Osteocyte (in vitro differentiated cells): Measurements from ENCODE around the gene CXCL14. TPM values are rescaled to one million over a fixed set of nuclear protein-coding genes. Genes with fewer than 3 reads are reported as not detected.

Experiments used
- DNase-seq: peaks from one replicate; pipeline ENCODE4 v3.0.0; 2021; ENCODE audit warnings: mixed read lengths; ENCODE audit not compliant: unreplicated experiment; ENCODE audit errors: extremely low spot score
- H3K27ac Mint-ChIP-seq: one replicate; pipeline ENCODE4 v1.8.0; 2021; ENCODE audit warnings: mild to moderate bottlenecking, mixed read lengths; ENCODE audit not compliant: unreplicated experiment
- H3K27me3 Mint-ChIP-seq: one replicate; pipeline ENCODE4 v1.8.0; 2021; ENCODE audit warnings: mixed read lengths; ENCODE audit not compliant: unreplicated experiment
- H3K36me3 Mint-ChIP-seq: one replicate; pipeline ENCODE4 v1.8.0; 2021; ENCODE audit warnings: mixed read lengths; ENCODE audit not compliant: unreplicated experiment
- H3K4me1 Mint-ChIP-seq: one replicate; pipeline ENCODE4 v1.8.0; 2021; ENCODE audit warnings: mixed read lengths; ENCODE audit not compliant: unreplicated experiment
- H3K4me3 Mint-ChIP-seq: one replicate; pipeline ENCODE4 v1.8.0; 2021; ENCODE audit warnings: mild to moderate bottlenecking, moderate library complexity, mixed read lengths; ENCODE audit not compliant: unreplicated experiment
- H3K9me3 Mint-ChIP-seq: one replicate; pipeline ENCODE4 v1.8.0; 2021; ENCODE audit warnings: mixed read lengths; ENCODE audit not compliant: unreplicated experiment
- total RNA-seq: library from RNA; stranded (reverse); gene quantifications from 2 replicates; pipeline ENCODE4 v1.2.1, GENCODE V29; 2021
- TF ChIP-seq, protein P1 (sequence below): fragments of 200-600 bp; sonication (generic); IDR thresholded peaks from 2 replicates; pipeline ENCODE4 v1.5.0; 2021; ENCODE audit warnings: antibody characterized with exemption, mild to moderate bottlenecking, moderate library complexity

The CXCL14 gene
- total RNA-seq, 1 donor from 2014 or later: 0.16 TPM

DNA sequence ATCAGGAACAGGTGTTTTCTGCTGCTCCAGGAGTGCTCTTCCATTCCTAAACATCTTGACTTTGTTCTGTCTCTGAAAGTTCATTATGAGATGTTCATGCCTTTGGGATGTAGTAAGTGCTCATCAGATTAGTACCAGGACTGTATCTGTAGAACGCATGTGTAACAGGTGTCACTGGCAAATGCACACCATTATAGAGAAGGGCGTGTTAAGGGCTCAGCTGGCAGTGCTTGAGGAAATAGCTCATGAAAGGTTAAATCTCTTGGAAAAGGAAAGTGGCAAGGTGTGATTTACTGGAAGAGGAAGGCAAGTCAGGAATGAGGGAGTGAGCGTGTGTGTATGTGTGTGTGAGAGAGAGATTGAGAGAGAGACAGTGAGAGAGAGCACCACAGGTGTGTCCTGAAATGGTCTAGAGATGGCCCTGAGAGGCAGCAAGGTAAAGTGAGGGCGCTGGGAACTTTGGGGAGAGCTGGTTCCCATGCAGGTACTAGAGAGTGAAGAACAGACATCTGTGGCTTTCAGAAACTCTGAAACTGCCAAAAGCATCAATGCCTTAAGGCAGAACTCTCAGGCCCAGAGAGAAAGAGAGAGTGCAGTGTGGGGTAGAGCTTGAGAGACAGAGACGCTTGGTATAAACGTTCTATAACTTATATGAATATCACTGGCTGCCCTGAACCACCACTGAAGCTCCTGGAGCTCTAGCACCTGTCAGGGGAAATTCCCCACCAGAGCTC, 13.7 kb upstream of the CXCL14 start:
- DNase-seq: no peak
- Mint-ChIP-seq H3K36me3 (no peaks in the 10 kb centered on the region), H3K4me1 (no peaks in the 10 kb centered on the region), H3K27ac (no peak overlapping the region), H3K27me3 (peaks cover 30% of the 10 kb centered on the region), H3K4me3 (no peak overlapping the region), H3K9me3 (no peaks in the 10 kb centered on the region)
- TF ChIP-seq, protein P1, sequence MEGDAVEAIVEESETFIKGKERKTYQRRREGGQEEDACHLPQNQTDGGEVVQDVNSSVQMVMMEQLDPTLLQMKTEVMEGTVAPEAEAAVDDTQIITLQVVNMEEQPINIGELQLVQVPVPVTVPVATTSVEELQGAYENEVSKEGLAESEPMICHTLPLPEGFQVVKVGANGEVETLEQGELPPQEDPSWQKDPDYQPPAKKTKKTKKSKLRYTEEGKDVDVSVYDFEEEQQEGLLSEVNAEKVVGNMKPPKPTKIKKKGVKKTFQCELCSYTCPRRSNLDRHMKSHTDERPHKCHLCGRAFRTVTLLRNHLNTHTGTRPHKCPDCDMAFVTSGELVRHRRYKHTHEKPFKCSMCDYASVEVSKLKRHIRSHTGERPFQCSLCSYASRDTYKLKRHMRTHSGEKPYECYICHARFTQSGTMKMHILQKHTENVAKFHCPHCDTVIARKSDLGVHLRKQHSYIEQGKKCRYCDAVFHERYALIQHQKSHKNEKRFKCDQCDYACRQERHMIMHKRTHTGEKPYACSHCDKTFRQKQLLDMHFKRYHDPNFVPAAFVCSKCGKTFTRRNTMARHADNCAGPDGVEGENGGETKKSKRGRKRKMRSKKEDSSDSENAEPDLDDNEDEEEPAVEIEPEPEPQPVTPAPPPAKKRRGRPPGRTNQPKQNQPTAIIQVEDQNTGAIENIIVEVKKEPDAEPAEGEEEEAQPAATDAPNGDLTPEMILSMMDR: no peak

GRCh38 chr5:135591277-135591676, 12.5 kb upstream of the CXCL14 start:
- Mint-ChIP-seq H3K27ac (no peak overlapping the region), H3K4me1 (no peaks in the 10 kb centered on the region), H3K36me3 (no peaks in the 10 kb centered on the region), H3K9me3 (no peaks in the 10 kb centered on the region), H3K4me3 (no peak overlapping the region), H3K27me3 (peaks cover 26% of the 10 kb centered on the region)
- DNase-seq: no peak
- TF ChIP-seq, protein P1: no peak

DNA sequence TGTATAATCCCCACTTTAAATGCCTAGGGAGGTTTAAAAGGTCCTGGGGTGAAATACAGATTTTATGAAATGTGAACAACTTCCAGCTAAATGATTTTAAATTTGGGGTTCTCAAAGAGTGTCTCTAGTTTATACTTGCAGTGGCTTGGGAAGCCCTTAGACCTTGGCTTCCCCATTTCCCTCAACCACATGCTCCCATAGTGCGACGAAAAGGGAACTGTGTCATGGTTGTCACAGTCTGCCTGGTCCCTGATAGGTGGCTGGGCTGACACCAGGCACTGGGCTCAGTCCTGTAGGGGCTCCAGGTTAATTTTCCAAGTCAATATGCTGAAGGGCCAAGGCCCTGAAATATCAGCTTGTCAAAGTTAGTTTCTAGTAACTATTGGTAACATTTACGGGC, 10.4 kb upstream of the CXCL14 start:
- Mint-ChIP-seq H3K4me1 (no peaks in the 10 kb centered on the region), H3K4me3 (no peak overlapping the region), H3K9me3 (no peaks in the 10 kb centered on the region), H3K27ac (no peak overlapping the region), H3K36me3 (no peaks in the 10 kb centered on the region), H3K27me3 (peaks cover 28% of the 10 kb centered on the region)
- TF ChIP-seq, protein P1: no peak
- DNase-seq: no peak

- DNase-seq: no peak
- no peaks in the 10 kb centered on the region for H3K36me3 Mint-ChIP-seq
- no peak overlapping the region for H3K4me3 Mint-ChIP-seq
- no peaks in the 10 kb centered on the region for H3K4me1 Mint-ChIP-seq
- H3K27me3 Mint-ChIP-seq: peaks cover 30% of the 10 kb centered on the region
- TF ChIP-seq, protein P1: no peak
- no peak overlapping the region for H3K27ac Mint-ChIP-seq
- no peaks in the 10 kb centered on the region for H3K9me3 Mint-ChIP-seq
Measured at GRCh38 chr5:135587721-135588663, 9.2 kb upstream of the CXCL14 start.

GRCh38 chr5:135584918-135585317, 6.1 kb upstream of the CXCL14 start:
- Mint-ChIP-seq H3K36me3 (no peaks in the 10 kb centered on the region), H3K27me3 (peaks cover 48% of the 10 kb centered on the region), H3K27ac (no peak overlapping the region), H3K4me3 (no peak overlapping the region), H3K4me1 (no peaks in the 10 kb centered on the region), H3K9me3 (no peaks in the 10 kb centered on the region)
- TF ChIP-seq, protein P1: no peak
- no peak for DNase-seq
